Stomach (tissue), 9 donors: ENCODE results near the gene ADSS1. TPM values are rescaled to one million over a fixed set of nuclear protein-coding genes. Genes with fewer than 3 reads are reported as not detected.

Source experiments
- DNase-seq, 2 donors: peaks; one replicate each; pipeline versions ENCODE4 v3.0.0 to v3.0.0-alpha.2; 2013 to 2019
- H3K27ac ChIP-seq, 5 donors: fragments of 200-600 bp in 4 of 5; sonication (generic) in 4 of 5; one replicate each; pipeline ENCODE4 v1.5.1; 2013 to 2019; ENCODE audit warnings: mild to moderate bottlenecking in 1 of 5, moderate library complexity in 1 of 5
- H3K27me3 ChIP-seq, 3 donors: fragments of 200-600 bp; sonication (generic); one replicate each; pipeline ENCODE4 v1.5.1; 2017 to 2019; ENCODE audit warnings: mixed run types in 1 of 3
- H3K36me3 ChIP-seq, 4 donors: fragments of 200-600 bp; sonication (generic); 1 replicate in 3 of 4; 2 replicates in 1 of 4; pipeline ENCODE4 v1.5.1; 2016 to 2019
- H3K4me1 ChIP-seq, 4 donors: fragments of 200-600 bp; sonication (generic); one replicate each; pipeline ENCODE4 v1.5.1; 2016 to 2019
- H3K4me3 ChIP-seq, 4 donors: fragments of 200-600 bp; sonication (generic) in 3 of 4; one replicate each; pipeline ENCODE4 v1.5.1; 2016 to 2019; ENCODE audit warnings: mild to moderate bottlenecking in 1 of 4
- H3K9me3 ChIP-seq, 4 donors: fragments of 200-600 bp; sonication (generic); one replicate each; pipeline ENCODE4 v1.5.1; 2016 to 2019
- CTCF ChIP-seq, 7 experiments: fragments of 450-650 bp in 4 of 7; fragments of 200-600 bp in 3 of 7; sonication (generic) in 3 of 7; IDR thresholded peaks; one replicate each; pipeline ENCODE4 v1.5.1; 2016 to 2019; ENCODE audit warnings: antibody characterized with exemption in 7 of 7, control low read depth in 2 of 7, mild to moderate bottlenecking in 1 of 7
- EP300 ChIP-seq: sonication (generic); formaldehyde crosslinking; IDR thresholded peaks from one replicate; pipeline ENCODE4 v1.6.1; 2017; ENCODE audit warnings: antibody characterized with exemption
- POLR2A ChIP-seq, 4 donors: fragments of 450-650 bp; IDR thresholded peaks; one replicate each; pipeline ENCODE4 v1.6.1; 2016; ENCODE audit warnings: antibody characterized with exemption in 4 of 4, control low read depth in 2 of 4, mild to moderate bottlenecking in 1 of 4, moderate library complexity in 1 of 4
- POLR2AphosphoS5 ChIP-seq, 3 donors: sonication (generic); formaldehyde crosslinking; IDR thresholded peaks; one replicate each; pipeline ENCODE4 v1.6.1; 2016; ENCODE audit warnings: antibody characterized with exemption in 3 of 3
- WGBS, 5 donors: extraction: QIAGEN DNeasy Blood & Tissue Kit in 3 of 5; methylation state at CpG; one replicate each; pipeline versions ENCODE4 v1.1.5 to v1.1.7; 2013 to 2018; 5-methylcytosine and 5-hydroxymethylcytosine counted together
- intact Hi-C: fragments of 100-400 bp; cut with DNase I; formaldehyde crosslinking; loops from one replicate; pipeline ENCODE4 v1.15.1; 2023; ENCODE audit warnings: low total_unique reads
- polyA plus RNA-seq, 3 donors: library from polyadenylated mRNA; stranded (reverse); fragments of 200-250 nt; gene quantifications; one replicate each; pipeline ENCODE4 v1.2.3, GENCODE V29; 2013
- total RNA-seq, 5 donors: library from RNA; depleted of rRNA; stranded (reverse); fragments of >200 nt; gene quantifications; one replicate each; pipeline versions ENCODE4 v1.1.0 to v1.2.3, GENCODE V29; 2014 to 2016
- donor health status: healthy with polysubstance abuse.
- donor health status: Bipolar disorder and iron deficiency.
- donor health status: healthy.

The ADSS1 gene
- total and polyA plus RNA-seq, 8 donors: 7.0 to 59.4 (median 12.3) TPM; not detected in 1

GRCh38 chr14:104718147-104718546 lies 5.9 kb upstream of the ADSS1 start:
- H3K27me3 ChIP-seq: no peaks in the 10 kb centered on the region
- no peak overlapping the region for H3K4me3 ChIP-seq
- intact Hi-C loops: no loop called here
- H3K4me1 ChIP-seq: peaks cover 12 to 37% (median 19%) of the 10 kb centered on the region in 4 donors
- no peak for TF ChIP-seq POLR2AphosphoS5 (IDR thresholded peaks at IDR 0.05)
- TF ChIP-seq CTCF (IDR thresholded peaks at IDR 0.05): no peak
- no peak for TF ChIP-seq POLR2A (IDR thresholded peaks at IDR 0.05)
- no peak for DNase-seq
- peaks cover 35 to 77% (median 69%) of the 10 kb centered on the region in 4 donors for H3K36me3 ChIP-seq
- WGBS, 5 donors: 85 to 93% (median 86%) methylated on average over 10 of the region's 10 CpGs
- no peaks in the 10 kb centered on the region for H3K9me3 ChIP-seq
- H3K27ac ChIP-seq: no peak overlapping the region

GRCh38 chr14:104718871-104719270 lies 5.2 kb upstream of the ADSS1 start:
- no peak overlapping the region for H3K4me3 ChIP-seq
- no peak for TF ChIP-seq EP300
- TF ChIP-seq CTCF (IDR thresholded peaks at IDR 0.05): no peak
- no peak for TF ChIP-seq POLR2AphosphoS5 (IDR thresholded peaks at IDR 0.05)
- no peak for TF ChIP-seq POLR2A (IDR thresholded peaks at IDR 0.05)
- peaks cover 15 to 41% (median 26%) of the 10 kb centered on the region in 4 donors for H3K4me1 ChIP-seq
- no peaks in the 10 kb centered on the region for H3K9me3 ChIP-seq
- DNase-seq: no peak
- no peak overlapping the region for H3K27ac ChIP-seq
- 78 to 92% (median 81%) methylated on average over 10 to 11 of the region's 11 CpGs for WGBS, 5 donors
- H3K27me3 ChIP-seq: no peaks in the 10 kb centered on the region
- intact Hi-C loops: no loop called here
- peaks cover 28 to 70% (median 62%) of the 10 kb centered on the region in 4 donors for H3K36me3 ChIP-seq

- Histone ChIP-seq H3K4me1 (peaks cover 18 to 39% (median 30%) of the 10 kb centered on the region in 4 donors), H3K27me3 (no peaks in the 10 kb centered on the region), H3K9me3 (no peaks in the 10 kb centered on the region), H3K27ac (no peak overlapping the region), H3K36me3 (peaks cover 23 to 65% (median 57%) of the 10 kb centered on the region in 4 donors), H3K4me3 (no peak overlapping the region)
- intact Hi-C loops: no loop called here
- no peak for TF ChIP-seq CTCF (IDR thresholded peaks at IDR 0.05)
- TF ChIP-seq POLR2A (IDR thresholded peaks at IDR 0.05): no peak
- no peak for DNase-seq
- 86 to 91% (median 88%) methylated on average over 7 to 15 of the region's 15 CpGs for WGBS, 5 donors
Observed at GRCh38 chr14:104719343-104719742, 4.7 kb upstream of the ADSS1 start.

DNA sequence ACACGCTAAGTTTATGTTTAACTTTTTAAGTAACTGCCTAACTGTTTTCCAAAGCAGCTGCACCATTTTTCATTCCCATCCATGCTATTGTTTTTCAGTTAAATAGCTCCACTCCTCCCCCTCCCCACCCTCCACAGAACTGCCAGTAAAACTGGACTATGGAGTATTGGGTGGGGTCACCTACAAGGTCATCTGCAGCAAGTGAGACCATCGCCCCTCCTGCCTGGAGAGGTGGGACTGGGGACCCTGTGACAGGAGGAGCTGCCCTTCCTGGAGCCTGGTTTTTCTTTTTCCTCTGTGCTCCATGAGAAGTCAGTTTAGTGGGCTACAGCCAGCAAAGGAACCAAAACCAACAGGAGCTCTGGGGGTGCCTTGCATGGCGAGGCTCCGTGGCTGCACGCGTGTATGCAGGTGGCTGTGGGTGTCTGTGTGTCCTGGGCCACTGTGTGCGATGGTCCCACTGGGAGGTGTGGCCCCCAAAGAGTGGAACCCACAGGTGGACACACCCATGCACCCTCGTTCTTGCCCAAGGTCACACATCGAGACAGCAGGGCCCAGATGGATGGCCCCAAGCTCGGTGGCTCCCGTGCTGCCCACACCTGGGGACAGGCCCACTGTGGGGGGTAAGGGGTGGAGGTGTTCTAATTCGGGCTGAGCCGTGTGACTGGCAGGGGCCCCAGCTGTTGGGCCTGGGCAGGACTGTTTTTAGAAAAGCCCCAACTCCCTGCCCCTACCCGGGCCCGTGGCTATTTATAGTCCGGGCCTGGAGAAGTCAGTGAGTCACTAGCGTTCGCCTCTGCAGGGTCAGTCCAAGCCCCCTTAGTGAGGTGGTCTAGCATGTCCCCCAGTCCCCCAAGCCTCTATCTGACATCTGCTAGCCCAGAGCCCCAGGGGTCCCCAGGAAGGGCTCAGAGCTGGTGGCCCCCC lies 2.3 kb upstream of the ADSS1 start:
- intact Hi-C loops: no loop called here
- H3K27ac ChIP-seq: peak overlapping the region in 1 of 5 donors; percentile 81

More for the DNA sequence above, 2.3 kb upstream of the ADSS1 start:
- peaks cover 9 to 41% (median 34%) of the 10 kb centered on the region in 4 donors for H3K36me3 ChIP-seq
- no peak overlapping the region for H3K4me3 ChIP-seq
- no peaks in the 10 kb centered on the region for H3K27me3 ChIP-seq
- 66 to 77% (median 74%) methylated on average over 14 to 18 of the region's 18 CpGs for WGBS, 5 donors
- H3K9me3 ChIP-seq: no peaks in the 10 kb centered on the region
- DNase-seq: no peak
- TF ChIP-seq POLR2A (IDR thresholded peaks at IDR 0.05) (no peak), POLR2AphosphoS5 (IDR thresholded peaks at IDR 0.05) (no peak), EP300 (no peak), CTCF (IDR thresholded peaks at IDR 0.05) (no peak)
- H3K4me1 ChIP-seq: peaks cover 29 to 52% (median 50%) of the 10 kb centered on the region in 4 donors
